Astrocyte (in vitro differentiated cells and primary cell): ENCODE results near the gene ARHGEF17. TPM values are rescaled to one million over a fixed set of nuclear protein-coding genes. Genes with fewer than 3 reads are reported as not detected.

Experiments
- DNase-seq: peaks from one replicate; pipeline ENCODE4 v3.0.0-alpha.2; 2010; ENCODE audit warnings: low read depth
- FAIRE-seq: peaks from 2 replicates; lab custom pipeline; 2011; peaks lifted over from hg19 to GRCh38; lab: Jason Lieb, UNC
- H2AFZ ChIP-seq: 2 replicates; pipeline ENCODE4 v1.6.0; 2012; ENCODE audit warnings: low read depth, low read length, inconsistent platforms
- H3K27ac ChIP-seq: 2 replicates; pipeline ENCODE4 v1.5.1; 2011; ENCODE audit warnings: low read depth, low read length, inconsistent platforms
- H3K27me3 ChIP-seq: 2 replicates; pipeline ENCODE4 v1.6.0; 2011; ENCODE audit warnings: low read length, inconsistent platforms; ENCODE audit not compliant: insufficient read depth
- H3K36me3 ChIP-seq: 2 replicates; pipeline ENCODE4 v1.5.1; 2011; ENCODE audit warnings: low read length, inconsistent platforms; ENCODE audit not compliant: insufficient read depth
- H3K4me1 ChIP-seq: 2 replicates; pipeline ENCODE4 v1.5.1; 2011; ENCODE audit warnings: low read length, inconsistent platforms; ENCODE audit not compliant: insufficient read depth
- H3K4me2 ChIP-seq: 2 replicates; pipeline ENCODE4 v1.6.0; 2012; ENCODE audit warnings: low read length, inconsistent platforms
- H3K4me3 ChIP-seq: 2 replicates; pipeline ENCODE4 v1.5.1; 2011; ENCODE audit warnings: low read depth, mild to moderate bottlenecking, low read length, inconsistent platforms; ENCODE audit not compliant: insufficient read depth
- H3K79me2 ChIP-seq: 2 replicates; pipeline ENCODE4 v1.6.0; 2012; ENCODE audit warnings: mild to moderate bottlenecking, low read length, inconsistent platforms; ENCODE audit not compliant: insufficient read depth
- H3K9ac ChIP-seq: 2 replicates; pipeline ENCODE4 v1.6.0; 2012; ENCODE audit warnings: mild to moderate bottlenecking, low read length, inconsistent platforms
- H3K9me3 ChIP-seq: 2 replicates; pipeline ENCODE4 v1.5.1; 2012; ENCODE audit warnings: low read depth, mild to moderate bottlenecking, low read length, inconsistent platforms; ENCODE audit not compliant: insufficient read depth
- H4K20me1 ChIP-seq: 2 replicates; pipeline ENCODE4 v1.6.0; 2012; ENCODE audit warnings: low read length, inconsistent platforms; ENCODE audit not compliant: insufficient read depth
- H3K27ac Mint-ChIP-seq: one replicate; pipeline ENCODE4 v1.8.0; 2021; ENCODE audit warnings: mild to moderate bottlenecking, mixed read lengths; ENCODE audit not compliant: unreplicated experiment
- H3K27me3 Mint-ChIP-seq: one replicate; pipeline ENCODE4 v1.8.0; 2021; ENCODE audit warnings: low read depth, mixed read lengths; ENCODE audit not compliant: unreplicated experiment
- H3K36me3 Mint-ChIP-seq: one replicate; pipeline ENCODE4 v1.8.0; 2021; ENCODE audit warnings: low read depth, mixed read lengths; ENCODE audit not compliant: unreplicated experiment
- H3K4me1 Mint-ChIP-seq: one replicate; pipeline ENCODE4 v1.8.0; 2021; ENCODE audit warnings: low read depth, mixed read lengths; ENCODE audit not compliant: unreplicated experiment
- H3K4me3 Mint-ChIP-seq: one replicate; pipeline ENCODE4 v1.8.0; 2021; ENCODE audit warnings: mild to moderate bottlenecking, moderate library complexity, mixed read lengths; ENCODE audit not compliant: unreplicated experiment
- H3K9me3 Mint-ChIP-seq: one replicate; pipeline ENCODE4 v1.8.0; 2021; ENCODE audit warnings: mild to moderate bottlenecking, mixed read lengths; ENCODE audit not compliant: unreplicated experiment
- EZH2 ChIP-seq: IDR thresholded peaks from 2 replicates; pipeline ENCODE4 v1.6.1; 2012; ENCODE audit warnings: mild to moderate bottlenecking, low read length, inconsistent platforms; ENCODE audit not compliant: insufficient read depth
- total RNA-seq: library from RNA; stranded (reverse); gene quantifications from 2 replicates; pipeline ENCODE4 v1.2.1, GENCODE V29; 2021
- TF ChIP-seq, protein P1 (sequence below): IDR thresholded peaks from 2 replicates; pipeline ENCODE4 v1.5.1; 2011; ENCODE audit warnings: low read depth, mild to moderate bottlenecking, inconsistent platforms, low read length, moderate library complexity; ENCODE audit not compliant: insufficient read depth

ARHGEF17 gene
- total RNA-seq, 1 donor from 2014 or later, result 66.4 TPM

DNA sequence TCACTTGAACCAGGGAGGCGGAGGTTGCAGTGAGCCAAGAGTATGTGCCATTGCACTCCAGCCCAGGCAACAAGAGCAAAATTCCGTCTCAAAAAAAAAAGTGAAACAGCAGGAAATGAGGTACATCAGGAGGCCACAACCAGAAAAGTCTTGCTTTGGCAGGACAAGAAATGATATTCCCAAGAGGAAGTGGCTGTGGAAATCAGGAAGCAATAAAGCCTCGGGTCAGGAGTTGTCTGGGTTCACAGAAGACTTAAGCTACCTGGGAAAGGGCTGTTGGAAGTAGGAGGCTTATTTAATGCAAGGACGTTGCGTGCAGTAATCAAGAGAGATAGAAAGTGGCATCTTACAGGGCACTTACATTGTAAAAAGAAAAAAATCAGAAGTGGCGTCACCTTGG lies 58.9 kb downstream of the ARHGEF17 start:
- no peak for TF ChIP-seq EZH2
- TF ChIP-seq, protein P1, sequence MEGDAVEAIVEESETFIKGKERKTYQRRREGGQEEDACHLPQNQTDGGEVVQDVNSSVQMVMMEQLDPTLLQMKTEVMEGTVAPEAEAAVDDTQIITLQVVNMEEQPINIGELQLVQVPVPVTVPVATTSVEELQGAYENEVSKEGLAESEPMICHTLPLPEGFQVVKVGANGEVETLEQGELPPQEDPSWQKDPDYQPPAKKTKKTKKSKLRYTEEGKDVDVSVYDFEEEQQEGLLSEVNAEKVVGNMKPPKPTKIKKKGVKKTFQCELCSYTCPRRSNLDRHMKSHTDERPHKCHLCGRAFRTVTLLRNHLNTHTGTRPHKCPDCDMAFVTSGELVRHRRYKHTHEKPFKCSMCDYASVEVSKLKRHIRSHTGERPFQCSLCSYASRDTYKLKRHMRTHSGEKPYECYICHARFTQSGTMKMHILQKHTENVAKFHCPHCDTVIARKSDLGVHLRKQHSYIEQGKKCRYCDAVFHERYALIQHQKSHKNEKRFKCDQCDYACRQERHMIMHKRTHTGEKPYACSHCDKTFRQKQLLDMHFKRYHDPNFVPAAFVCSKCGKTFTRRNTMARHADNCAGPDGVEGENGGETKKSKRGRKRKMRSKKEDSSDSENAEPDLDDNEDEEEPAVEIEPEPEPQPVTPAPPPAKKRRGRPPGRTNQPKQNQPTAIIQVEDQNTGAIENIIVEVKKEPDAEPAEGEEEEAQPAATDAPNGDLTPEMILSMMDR, result no peak
- no peaks in the 10 kb centered on the region for H3K27me3 ChIP-seq
- Mint-ChIP-seq H3K9me3 (no peaks in the 10 kb centered on the region), H3K27me3 (no peaks in the 10 kb centered on the region), H3K4me1 (peaks cover 2% of the 10 kb centered on the region), H3K27ac (no peak overlapping the region), H3K36me3 (peaks cover 30% of the 10 kb centered on the region), H3K4me3 (no peak overlapping the region)
- no peaks in the 10 kb centered on the region for H3K79me2 ChIP-seq
- DNase-seq, result no peak
- FAIRE-seq, result no peak
- peaks cover 25% of the 10 kb centered on the region for H3K36me3 ChIP-seq
- no peak overlapping the region for H2AFZ ChIP-seq
- no peak overlapping the region for H3K4me2 ChIP-seq
- H3K9ac ChIP-seq, result no peak overlapping the region
- no peaks in the 10 kb centered on the region for H3K9me3 ChIP-seq
- peaks cover 7% of the 10 kb centered on the region for H4K20me1 ChIP-seq
- H3K4me3 ChIP-seq, result no peak overlapping the region
- H3K4me1 ChIP-seq, result no peaks in the 10 kb centered on the region
- no peak overlapping the region for H3K27ac ChIP-seq

DNA sequence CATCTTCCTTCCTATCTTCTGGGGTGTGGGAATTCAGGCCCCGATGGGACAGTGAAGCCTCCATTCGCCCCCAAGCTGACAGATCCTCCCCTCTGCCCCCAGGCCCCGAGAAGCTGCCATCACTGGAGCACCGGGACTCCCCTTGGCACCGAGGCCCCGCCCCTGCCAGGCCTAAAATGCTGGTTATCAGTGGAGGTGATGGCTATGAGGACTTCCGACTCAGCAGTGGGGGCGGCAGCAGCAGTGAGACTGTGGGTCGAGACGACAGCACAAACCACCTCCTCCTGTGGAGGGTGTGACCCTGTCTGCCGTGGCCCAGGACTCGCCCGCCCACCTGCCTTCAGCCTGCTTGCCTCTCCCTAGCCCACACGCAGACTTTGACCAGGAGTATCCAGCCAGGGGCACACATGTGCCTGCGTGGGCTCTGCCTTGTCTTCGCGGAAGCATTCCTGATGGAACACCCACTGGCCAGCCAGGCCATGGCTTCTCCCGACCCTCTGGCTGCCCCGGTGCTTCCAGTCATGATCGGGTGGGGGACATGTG lies 59.5 kb downstream of the ARHGEF17 start:
- DNase-seq, result no peak
- no peak overlapping the region for H3K4me3 Mint-ChIP-seq
- H3K9me3 Mint-ChIP-seq, result no peaks in the 10 kb centered on the region
- H3K9me3 ChIP-seq, result no peaks in the 10 kb centered on the region
- peaks cover 30% of the 10 kb centered on the region for H3K36me3 Mint-ChIP-seq
- no peaks in the 10 kb centered on the region for H3K27me3 Mint-ChIP-seq
- H3K27me3 ChIP-seq, result no peaks in the 10 kb centered on the region
- no peak overlapping the region for H3K27ac Mint-ChIP-seq
- no peaks in the 10 kb centered on the region for H3K79me2 ChIP-seq
- H3K4me1 Mint-ChIP-seq, result peaks cover 2% of the 10 kb centered on the region
- no peak overlapping the region for H3K27ac ChIP-seq
- no peak overlapping the region for H3K4me3 ChIP-seq
- TF ChIP-seq, protein P1, result no peak
- TF ChIP-seq EZH2, result no peak
- H2AFZ ChIP-seq, result no peak overlapping the region
- FAIRE-seq, result no peak
- no peaks in the 10 kb centered on the region for H3K4me1 ChIP-seq
- H4K20me1 ChIP-seq, result peaks cover 4% of the 10 kb centered on the region
- no peak overlapping the region for H3K4me2 ChIP-seq
- no peak overlapping the region for H3K9ac ChIP-seq
- H3K36me3 ChIP-seq, result peaks cover 24% of the 10 kb centered on the region

DNA sequence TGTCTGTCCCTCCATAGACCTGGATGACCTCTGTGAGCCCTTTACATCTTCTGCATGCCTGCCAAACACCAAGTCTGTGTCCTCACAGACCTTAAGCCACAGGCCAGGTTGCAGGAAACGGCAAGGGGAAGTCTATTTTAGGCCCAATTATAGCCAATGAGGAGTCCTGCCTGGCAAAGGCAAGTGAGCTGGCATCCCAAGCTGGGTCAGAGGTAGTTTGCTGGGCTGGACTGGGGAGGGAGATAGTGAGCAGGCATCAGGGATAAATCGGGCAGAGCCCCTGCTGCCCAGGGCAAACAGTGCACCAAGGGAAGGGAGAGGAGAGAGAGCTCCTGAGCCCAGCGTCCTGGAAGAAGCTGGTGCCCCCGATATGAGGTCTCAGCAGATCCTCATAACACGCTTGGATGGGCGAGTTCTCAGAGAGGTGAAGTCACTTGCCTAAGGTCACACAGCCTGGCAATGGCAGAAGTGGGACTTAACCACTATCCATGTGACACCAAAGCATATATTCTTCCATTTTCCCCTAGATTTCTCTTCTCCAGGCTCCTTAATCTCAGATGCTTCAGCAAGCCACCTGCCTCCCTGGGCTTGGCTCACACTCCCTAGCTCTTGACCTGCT lies 64.4 kb downstream of the ARHGEF17 start:
- Histone ChIP-seq H3K79me2 (peaks cover 10% of the 10 kb centered on the region), H3K9ac (no peak overlapping the region), H3K4me1 (peaks cover 8% of the 10 kb centered on the region), H3K4me2 (no peak overlapping the region), H3K27ac (no peak overlapping the region), H3K27me3 (no peaks in the 10 kb centered on the region), H2AFZ (no peak overlapping the region), H3K36me3 (peaks cover 5% of the 10 kb centered on the region), H4K20me1 (no peaks in the 10 kb centered on the region), H3K4me3 (no peak overlapping the region), H3K9me3 (no peaks in the 10 kb centered on the region)
- H3K27me3 Mint-ChIP-seq, result no peaks in the 10 kb centered on the region
- no peak for TF ChIP-seq EZH2
- TF ChIP-seq, protein P1, result no peak
- H3K27ac Mint-ChIP-seq, result no peak overlapping the region
- H3K4me1 Mint-ChIP-seq, result peaks cover 5% of the 10 kb centered on the region
- FAIRE-seq, result no peak
- peaks cover 15% of the 10 kb centered on the region for H3K36me3 Mint-ChIP-seq
- DNase-seq, result no peak
- no peaks in the 10 kb centered on the region for H3K9me3 Mint-ChIP-seq
- H3K4me3 Mint-ChIP-seq, result no peak overlapping the region
